Omental fat pad (tissue), 4 donors: Measurements from ENCODE around the gene GPR39. TPM values are rescaled to one million over a fixed set of nuclear protein-coding genes. Genes with fewer than 3 reads are reported as not detected.

Experiments used
- ATAC-seq: fragments of 150-250 bp; one replicate; pipeline ENCODE4 v1.9.1; 2016; ENCODE audit warnings: mild to moderate bottlenecking, moderate library complexity; ENCODE audit not compliant: low FRiP score
- DNase-seq: peaks from one replicate; pipeline ENCODE4 v3.0.0-alpha.2; 2019; ENCODE audit warnings: low spot score
- CTCF ChIP-seq, 3 donors: fragments of 450-650 bp; IDR thresholded peaks; one replicate each; pipeline ENCODE4 v1.5.1; 2016 to 2017; ENCODE audit warnings: antibody characterized with exemption in 3 of 3, mild to moderate bottlenecking in 3 of 3, moderate library complexity in 2 of 3
- total RNA-seq, 4 donors: library from RNA; depleted of rRNA; stranded (reverse); fragments of >200 nt; gene quantifications; one replicate each; pipeline ENCODE4 v1.1.0, GENCODE V29; 2016

The GPR39 gene
- not detected for total RNA-seq

GRCh38 chr2:132416723-132417395, at the start of gene GPR39:
GPR39 (plus strand) TSS chr2:132416805.
- ATAC-seq, result peak; percentile 42

GRCh38 chr2:132368191-132368590, 48.4 kb upstream of the GPR39 start:
- no peak for ATAC-seq
- no peak for DNase-seq
- TF ChIP-seq CTCF (IDR thresholded peaks at IDR 0.05), result no peak

More at GRCh38 chr2:132416723-132417395, at the start of gene GPR39:
- TF ChIP-seq CTCF (IDR thresholded peaks at IDR 0.05), result no peak
- no peak for DNase-seq

- DNase-seq (no peak), ATAC-seq (no peak)
- TF ChIP-seq CTCF (IDR thresholded peaks at IDR 0.05), result no peak
Observed at GRCh38 chr2:132372276-132372675, 44.3 kb upstream of the GPR39 start.

GRCh38 chr2:132373391-132374135, 43.0 kb upstream of the GPR39 start:
- TF ChIP-seq CTCF (IDR thresholded peaks at IDR 0.05), result no peak
- ATAC-seq (no peak), DNase-seq (no peak)

GRCh38 chr2:132374151-132374550, 42.5 kb upstream of the GPR39 start:
- DNase-seq, result no peak
- no peak for ATAC-seq
- no peak for TF ChIP-seq CTCF (IDR thresholded peaks at IDR 0.05)

- ATAC-seq (peak; percentile 94), DNase-seq (no peak)
- TF ChIP-seq CTCF (IDR thresholded peaks at IDR 0.05), result no peak
Observed at GRCh38 chr2:132374551-132374950, 42.1 kb upstream of the GPR39 start.

GRCh38 chr2:132374961-132375360, 41.6 kb upstream of the GPR39 start:
- DNase-seq, result no peak
- ATAC-seq, result no peak
- TF ChIP-seq CTCF (IDR thresholded peaks at IDR 0.05), result no peak
